Activated CD4-positive, alpha-beta T cell treated with anti-CD3 and anti-CD28 coated beads, Interleukin-2, amount 50 U/mL, for 1 hour (primary cell): ENCODE results near the gene DHRSX.
"Not testable (repeated sequence)": the region's sequence is repeated elsewhere in the genome, so short reads cannot be mapped to it uniquely, and the experiment has no call there.

Experiments
- DNase-seq: peaks from one replicate; pipeline ENCODE4 v3.0.0-alpha.2; 2020

DHRSX gene

DNA sequence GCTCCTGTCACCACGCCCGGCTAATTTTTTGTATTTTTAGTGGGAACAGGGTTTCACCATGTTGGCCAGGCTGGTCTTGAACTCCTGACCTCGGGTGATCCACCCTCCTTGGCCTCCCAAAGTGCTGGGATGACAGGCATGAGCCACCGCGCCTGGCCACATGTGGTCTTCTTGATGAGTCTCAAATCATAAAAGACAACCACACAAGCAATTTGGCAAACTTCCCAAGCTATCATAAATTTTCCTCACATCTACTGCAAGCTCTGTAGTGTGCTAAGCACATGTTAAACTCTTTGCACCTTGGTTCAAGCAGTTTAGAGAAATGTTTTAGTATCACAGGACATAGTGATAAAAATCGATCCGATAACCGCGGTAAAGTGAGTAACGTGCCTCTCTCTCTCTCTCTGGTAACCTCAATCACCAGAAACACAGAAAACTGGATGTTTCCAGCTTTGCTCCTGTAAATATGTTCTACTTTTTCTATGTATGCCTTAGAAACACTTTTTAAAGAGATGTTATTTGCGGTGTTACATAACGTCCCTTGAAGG is 256.8 kb downstream of the DHRSX start:
- DNase-seq = no peak

DNA sequence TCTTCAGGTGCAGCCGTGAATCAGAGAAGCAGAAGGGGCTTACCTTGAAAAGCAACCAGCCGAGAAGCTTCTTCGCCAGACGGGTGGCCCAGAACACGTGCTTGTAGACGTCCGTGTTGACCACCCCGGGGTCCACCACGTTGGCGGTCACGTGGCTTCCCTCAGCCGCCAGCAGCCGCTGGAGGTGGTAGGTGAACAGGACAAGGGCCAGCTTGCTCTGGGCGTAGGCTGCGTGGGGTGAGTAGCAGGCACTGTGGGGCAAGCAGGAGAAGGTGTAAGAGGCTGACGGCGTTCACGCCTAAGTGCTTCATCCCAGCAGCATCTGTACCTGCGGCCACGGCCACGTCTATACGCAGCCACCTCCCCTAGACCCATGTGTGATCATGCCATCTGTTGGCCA is 257.8 kb downstream of the DHRSX start:
- DNase-seq = no peak

- DNase-seq = no peak
These were observed 258.4 kb downstream of the DHRSX start for GRCh38 chrX:2242326-2242725.

DNA sequence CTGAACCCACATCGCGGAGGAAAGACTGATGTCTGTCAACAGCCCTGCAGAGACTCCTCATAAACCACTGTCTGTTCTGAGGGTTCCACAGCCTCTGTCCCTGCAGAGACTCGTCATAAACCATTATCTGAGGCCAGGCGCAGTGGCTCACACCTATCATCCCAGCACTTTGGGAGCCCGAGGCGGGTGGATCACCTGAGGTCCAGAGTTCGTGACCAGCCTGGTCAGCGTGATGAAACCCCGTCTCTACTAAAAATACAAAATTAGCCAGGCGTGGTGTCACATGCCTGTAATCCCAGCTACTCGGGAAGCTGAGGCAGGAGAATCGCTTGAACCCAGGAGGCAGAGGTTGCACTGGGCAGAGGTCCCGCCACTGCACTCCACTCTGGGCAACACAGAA is 259.3 kb downstream of the DHRSX start:
- not testable (repeated sequence) for DNase-seq

DNA sequence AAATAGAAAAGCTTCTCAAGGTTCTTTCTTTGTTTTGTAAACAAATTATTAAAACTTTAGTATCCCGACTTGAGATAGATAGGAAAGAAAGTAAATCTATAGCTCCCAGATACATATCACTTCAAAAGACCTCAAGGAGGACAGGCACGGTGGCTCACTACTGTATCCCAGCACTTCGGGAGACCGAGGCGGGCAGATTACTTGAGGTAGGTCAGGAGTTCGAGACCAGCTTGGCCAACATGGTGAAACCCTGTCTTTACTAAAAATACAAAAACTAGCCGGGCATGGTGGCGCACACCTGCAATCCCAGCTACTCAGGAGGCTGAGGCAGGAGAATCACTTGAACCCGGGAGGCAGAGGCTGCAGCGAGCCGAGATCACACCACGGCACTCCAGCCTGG is 260.0 kb downstream of the DHRSX start:
- DNase-seq = not testable (repeated sequence)

- no peak for DNase-seq
These were observed 262.8 kb downstream of the DHRSX start for GRCh38 chrX:2237976-2238375.

GRCh38 chrX:2231570-2232192 is 269.1 kb downstream of the DHRSX start:
- DNase-seq = no peak

GRCh38 chrX:2230457-2230856 is 270.3 kb downstream of the DHRSX start:
- DNase-seq = no peak

DNA sequence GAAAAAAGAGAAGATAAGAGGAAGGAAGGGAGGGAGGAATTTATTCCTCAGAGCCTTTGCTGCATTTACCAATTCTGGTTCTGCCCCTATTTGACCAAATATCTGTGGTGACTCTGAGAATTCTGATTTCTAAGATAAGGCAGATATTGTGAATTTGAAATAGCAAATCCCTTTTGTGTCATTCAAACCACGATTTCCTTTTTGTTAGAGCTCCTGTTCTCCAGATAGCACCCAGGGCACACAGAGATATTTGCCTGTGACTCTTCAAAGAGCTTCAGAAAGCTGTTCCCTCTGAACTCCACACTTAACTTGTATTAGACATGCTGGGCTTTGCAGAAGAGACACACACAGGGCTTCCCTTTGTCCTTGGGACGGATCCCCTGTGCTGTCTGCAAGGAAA is 272.2 kb downstream of the DHRSX start:
- DNase-seq = no peak

- no peak for DNase-seq
These were observed 273.7 kb downstream of the DHRSX start for GRCh38 chrX:2226906-2227656.

DNA sequence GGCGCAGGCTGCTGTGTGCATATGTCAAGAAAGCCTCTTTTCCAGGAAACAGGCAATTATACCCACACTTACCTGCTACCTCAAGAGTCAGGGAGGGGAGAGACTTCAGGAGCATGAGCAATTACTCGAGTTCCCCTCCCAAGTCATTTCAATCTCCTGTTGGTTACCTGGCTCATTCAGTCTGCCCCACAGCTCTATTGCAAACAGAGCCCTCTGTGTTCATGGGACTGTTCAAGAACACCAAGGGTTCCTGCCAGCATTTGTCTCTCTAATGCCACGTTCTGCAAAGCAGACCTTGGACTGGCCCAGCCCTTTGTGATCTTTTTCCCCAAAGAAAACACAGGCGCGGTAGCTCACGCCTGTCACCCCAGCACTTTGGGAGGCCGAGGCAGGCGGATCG is 274.6 kb downstream of the DHRSX start:
- DNase-seq = no peak

GRCh38 chrX:2224597-2225235 is 276.1 kb downstream of the DHRSX start:
- no peak for DNase-seq

DNA sequence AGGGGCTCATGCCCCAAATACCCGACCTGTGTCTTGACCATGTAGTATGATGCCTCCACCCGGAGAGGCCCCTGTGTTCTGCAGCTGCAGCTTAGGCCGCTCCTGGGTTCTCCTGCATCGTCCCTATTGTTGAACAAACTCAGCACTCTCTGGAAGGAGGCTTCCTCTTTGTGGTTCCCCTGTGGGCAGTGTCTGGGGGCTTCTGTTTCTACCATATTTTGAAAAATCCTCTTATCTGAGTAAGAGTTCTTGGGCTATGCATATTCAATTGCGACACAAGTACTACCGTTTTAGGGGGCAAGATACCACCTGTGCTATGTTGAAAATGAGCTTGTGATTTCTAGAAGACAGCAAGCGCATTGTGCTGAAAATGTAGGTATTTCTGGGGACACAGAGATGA is 276.6 kb downstream of the DHRSX start:
- no peak for DNase-seq

GRCh38 chrX:2220829-2221567 is 279.8 kb downstream of the DHRSX start:
- no peak for DNase-seq

GRCh38 chrX:2220296-2220695 is 280.5 kb downstream of the DHRSX start:
- DNase-seq = no peak

GRCh38 chrX:2214138-2214823 is 286.5 kb downstream of the DHRSX start:
- DNase-seq = not testable (repeated sequence)

DNA sequence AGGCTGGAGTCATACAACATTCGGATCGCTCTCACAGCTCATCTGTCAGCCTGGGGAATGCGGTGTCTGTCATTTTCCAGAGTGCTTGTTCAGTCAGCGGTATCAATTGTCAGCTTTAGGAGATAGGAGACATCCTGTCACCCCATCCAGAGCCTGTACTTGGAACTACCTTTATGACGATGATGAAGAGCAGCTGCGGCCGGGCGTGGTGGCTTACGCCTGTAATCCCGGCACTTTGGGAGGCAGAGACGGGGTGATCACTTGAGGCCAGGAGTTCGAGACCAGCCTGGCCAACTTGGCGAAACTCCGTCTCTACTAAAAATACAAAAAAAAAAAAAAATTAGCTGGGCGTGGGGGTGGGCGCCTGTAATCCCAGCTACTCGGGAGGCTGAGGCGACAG is 289.1 kb downstream of the DHRSX start:
- not testable (repeated sequence) for DNase-seq

GRCh38 chrX:2193273-2193592 is 307.5 kb downstream of the DHRSX start:
- DNase-seq = no peak

DNA sequence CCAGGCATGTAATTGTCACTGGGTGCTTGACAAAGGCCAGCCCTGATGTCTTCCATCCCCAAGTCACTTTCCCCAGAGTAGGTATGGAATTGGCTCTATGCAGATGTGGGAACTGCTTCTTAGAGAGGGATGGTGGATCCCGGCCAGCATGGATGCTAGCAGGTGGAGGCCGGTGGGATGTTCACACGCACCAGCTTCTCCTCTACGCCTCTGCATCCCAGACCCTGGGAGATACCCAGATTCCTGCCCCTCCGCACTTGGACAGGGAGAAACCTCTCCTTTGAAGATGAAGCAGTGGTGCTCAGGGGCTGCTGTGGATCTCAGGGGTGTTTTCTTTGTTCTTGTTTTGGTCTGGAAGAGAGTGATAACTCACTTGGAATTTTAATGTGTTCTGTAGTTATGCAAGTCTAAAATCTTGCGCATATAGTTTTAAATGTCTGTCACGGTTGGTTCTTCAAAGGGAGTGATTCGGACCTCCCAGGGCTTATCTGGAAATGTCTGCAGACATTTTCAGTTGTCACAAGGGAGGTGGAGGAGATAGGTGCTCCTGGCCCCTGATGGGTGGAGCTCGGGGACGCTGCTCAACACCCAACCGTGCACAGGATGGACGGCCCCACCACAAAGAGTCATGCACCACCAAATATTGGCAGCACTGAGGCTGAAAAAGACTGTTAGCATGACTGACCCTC is 308.0 kb downstream of the DHRSX start:
- DNase-seq = no peak

DNA sequence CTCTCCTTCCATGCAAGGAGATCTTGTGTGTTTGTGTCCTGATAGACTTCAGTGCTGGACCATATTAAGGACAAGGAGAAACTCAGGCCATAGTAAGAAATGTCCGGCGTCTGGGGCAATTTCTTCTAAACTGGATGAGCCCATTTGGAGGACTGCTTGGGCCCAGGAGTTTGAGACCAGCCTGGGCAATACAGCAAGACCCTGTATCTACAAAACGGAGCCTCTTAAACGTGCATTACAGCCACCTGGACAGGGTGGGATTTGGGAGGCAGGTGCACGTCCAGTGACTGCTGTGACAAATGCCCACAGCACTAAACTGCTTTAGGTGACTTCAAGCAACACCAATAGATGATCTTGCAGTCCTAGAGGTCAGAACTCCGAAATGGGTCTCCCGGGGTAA is 311.9 kb downstream of the DHRSX start:
- DNase-seq = no peak

- DNase-seq = peak; percentile 7
These were observed 312.4 kb downstream of the DHRSX start for GRCh38 chrX:2188330-2188792.
